Jurkat, Clone E6-1 (cell line): ENCODE measurements around the gene C3orf62.
"Not testable (repeated sequence)": the region's sequence is repeated elsewhere in the genome, so short reads cannot be mapped to it uniquely, and the experiment has no call there.

ENCODE experiments used
- DNase-seq: peaks from one replicate; pipeline ENCODE4 v3.0.0-alpha.2; 2011; ENCODE audit warnings: low read depth, low spot score
- H3K4me3 ChIP-seq: 2 replicates; pipeline ENCODE4 v1.5.1; 2011; ENCODE audit warnings: mild to moderate bottlenecking, low read length, control low read depth, moderate library complexity

The C3orf62 gene

GRCh38 chr3:49228817-49229216, 48.2 kb downstream of the C3orf62 start:
- DNase-seq, H3K4me3 ChIP-seq: not testable (repeated sequence)

DNA sequence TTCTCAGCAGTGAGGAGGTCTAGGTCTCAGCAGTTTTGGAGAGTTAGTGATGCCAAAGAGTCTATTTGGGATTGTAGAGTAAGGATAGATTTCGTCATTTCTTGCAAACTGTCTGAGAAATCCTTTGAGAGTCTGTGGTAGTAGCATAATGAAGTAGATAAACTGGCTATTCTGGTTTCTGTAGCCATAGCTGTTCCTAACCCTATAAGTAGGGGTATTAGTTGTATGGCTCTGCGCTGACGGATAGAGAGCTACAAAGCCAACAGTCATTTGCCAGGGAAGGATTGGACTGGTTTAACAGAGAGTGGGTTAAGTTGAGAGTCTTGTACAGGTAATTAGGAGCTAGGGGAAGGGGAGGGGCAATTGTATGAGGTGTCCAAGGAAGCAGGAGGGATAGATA, 55.0 kb downstream of the C3orf62 start:
- no peak for DNase-seq

GRCh38 chr3:49220985-49221563, 56.0 kb downstream of the C3orf62 start:
- DNase-seq, H3K4me3 ChIP-seq: not testable (repeated sequence)

More for the DNA sequence above, 55.0 kb downstream of the C3orf62 start:
- no peak overlapping the region for H3K4me3 ChIP-seq

DNA sequence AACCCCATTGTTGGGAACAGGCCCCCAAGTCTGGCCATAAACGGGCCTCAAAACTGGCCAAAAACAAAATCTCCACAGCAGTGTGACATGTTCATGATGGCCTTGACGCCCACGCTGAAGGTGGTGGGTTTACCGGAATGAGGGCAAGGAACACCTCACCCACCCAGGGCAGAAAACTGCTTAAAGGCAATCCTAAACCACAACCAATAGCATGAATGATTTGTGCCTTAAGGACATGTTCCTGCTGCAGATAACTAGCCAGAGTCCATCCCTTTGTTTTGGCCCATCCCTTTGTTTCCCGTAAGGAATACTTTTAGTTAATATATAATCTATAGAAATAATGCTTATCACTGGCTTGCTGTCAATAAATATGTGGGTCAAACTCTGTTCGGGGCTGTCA, 57.9 kb downstream of the C3orf62 start:
- no peak for DNase-seq
- no peak overlapping the region for H3K4me3 ChIP-seq
